ENCODE measurements around the gene PPP1R3G. TPM values are rescaled to one million over a fixed set of nuclear protein-coding genes. Genes with fewer than 3 reads are reported as not detected.

The PPP1R3G gene
- total RNA-seq, 1 donor from 2014 or later: 0.39 TPM

- DNase-seq (ENCODE audit: low read depth) (peak; percentile 27), FAIRE-seq (no peak)
- Mint-ChIP-seq H3K36me3 (ENCODE audit: low read depth, unreplicated experiment) (no peaks in the 10 kb centered on the region), H3K9me3 (ENCODE audit: unreplicated experiment) (no peaks in the 10 kb centered on the region), H3K4me3 (ENCODE audit: unreplicated experiment) (no peak overlapping the region), H3K27me3 (ENCODE audit: low read depth, unreplicated experiment) (peaks cover 24% of the 10 kb centered on the region), H3K4me1 (ENCODE audit: low read depth, unreplicated experiment) (peaks cover 18% of the 10 kb centered on the region), H3K27ac (ENCODE audit: unreplicated experiment) (no peak overlapping the region)
- Histone ChIP-seq H3K4me2 (ENCODE audit: low read length) (peak overlapping the region; percentile 95), H3K36me3 (ENCODE audit: insufficient read depth, low read length) (no peaks in the 10 kb centered on the region), H3K4me1 (ENCODE audit: insufficient read depth, low read length) (peaks cover 18% of the 10 kb centered on the region), H3K4me3 (ENCODE audit: insufficient read depth, low read depth, low read length) (peak overlapping the region; percentile 58), H3K9me3 (ENCODE audit: insufficient read depth, low read depth, low read length) (no peaks in the 10 kb centered on the region), H4K20me1 (ENCODE audit: insufficient read depth, low read length) (no peaks in the 10 kb centered on the region), H3K27ac (ENCODE audit: low read depth, low read length) (no peak overlapping the region), H3K79me2 (ENCODE audit: insufficient read depth, low read length) (no peaks in the 10 kb centered on the region), H2AFZ (ENCODE audit: low read depth, low read length) (peak overlapping the region; percentile 79), H3K27me3 (ENCODE audit: insufficient read depth, low read length) (peaks cover 29% of the 10 kb centered on the region), H3K9ac (ENCODE audit: low read length) (peak overlapping the region; percentile 55)
- TF ChIP-seq EZH2 (IDR thresholded peaks at IDR 0.05; ENCODE audit: insufficient read depth, low read length) (no peak), CTCF (IDR thresholded peaks at IDR 0.05; ENCODE audit: insufficient read depth, low read depth, low read length) (no peak)
These were observed 630 bp downstream of the PPP1R3G start for GRCh38 chr6:5085648-5086293.

- Histone ChIP-seq H3K4me2 (ENCODE audit: low read length) (peak overlapping the region; percentile 95), H3K4me3 (ENCODE audit: insufficient read depth, low read depth, low read length) (peak overlapping the region; percentile 58), H3K36me3 (ENCODE audit: insufficient read depth, low read length) (no peaks in the 10 kb centered on the region), H3K27ac (ENCODE audit: low read depth, low read length) (no peak overlapping the region), H3K79me2 (ENCODE audit: insufficient read depth, low read length) (no peaks in the 10 kb centered on the region), H2AFZ (ENCODE audit: low read depth, low read length) (peak overlapping the region; percentile 79), H3K9ac (ENCODE audit: low read length) (no peak overlapping the region), H3K27me3 (ENCODE audit: insufficient read depth, low read length) (peaks cover 34% of the 10 kb centered on the region), H4K20me1 (ENCODE audit: insufficient read depth, low read length) (no peaks in the 10 kb centered on the region), H3K9me3 (ENCODE audit: insufficient read depth, low read depth, low read length) (no peaks in the 10 kb centered on the region), H3K4me1 (ENCODE audit: insufficient read depth, low read length) (peaks cover 18% of the 10 kb centered on the region)
- Mint-ChIP-seq H3K27me3 (ENCODE audit: low read depth, unreplicated experiment) (peaks cover 27% of the 10 kb centered on the region), H3K4me3 (ENCODE audit: unreplicated experiment) (no peak overlapping the region), H3K9me3 (ENCODE audit: unreplicated experiment) (no peaks in the 10 kb centered on the region), H3K27ac (ENCODE audit: unreplicated experiment) (no peak overlapping the region), H3K36me3 (ENCODE audit: low read depth, unreplicated experiment) (no peaks in the 10 kb centered on the region), H3K4me1 (ENCODE audit: low read depth, unreplicated experiment) (peaks cover 12% of the 10 kb centered on the region)
- DNase-seq (ENCODE audit: low read depth) (no peak), FAIRE-seq (no peak)
- TF ChIP-seq EZH2 (IDR thresholded peaks at IDR 0.05; ENCODE audit: insufficient read depth, low read length) (peak; percentile 57), CTCF (IDR thresholded peaks at IDR 0.05; ENCODE audit: insufficient read depth, low read depth, low read length) (no peak)
These were observed 1.3 kb downstream of the PPP1R3G start for GRCh38 chr6:5086294-5086890.

- Histone ChIP-seq H3K27me3 (ENCODE audit: insufficient read depth, low read length) (peaks cover 43% of the 10 kb centered on the region), H4K20me1 (ENCODE audit: insufficient read depth, low read length) (no peaks in the 10 kb centered on the region), H3K4me1 (ENCODE audit: insufficient read depth, low read length) (peaks cover 10% of the 10 kb centered on the region), H3K4me2 (ENCODE audit: low read length) (no peak overlapping the region), H3K79me2 (ENCODE audit: insufficient read depth, low read length) (no peaks in the 10 kb centered on the region), H3K27ac (ENCODE audit: low read depth, low read length) (no peak overlapping the region), H3K36me3 (ENCODE audit: insufficient read depth, low read length) (no peaks in the 10 kb centered on the region), H3K9ac (ENCODE audit: low read length) (no peak overlapping the region), H3K4me3 (ENCODE audit: insufficient read depth, low read depth, low read length) (no peak overlapping the region), H3K9me3 (ENCODE audit: insufficient read depth, low read depth, low read length) (no peaks in the 10 kb centered on the region), H2AFZ (ENCODE audit: low read depth, low read length) (no peak overlapping the region)
- H3K4me3 Mint-ChIP-seq (ENCODE audit: unreplicated experiment): no peak overlapping the region
- H3K4me1 Mint-ChIP-seq (ENCODE audit: low read depth, unreplicated experiment): peaks cover 6% of the 10 kb centered on the region
- no peaks in the 10 kb centered on the region for H3K9me3 Mint-ChIP-seq (ENCODE audit: unreplicated experiment)
- TF ChIP-seq CTCF (IDR thresholded peaks at IDR 0.05; ENCODE audit: insufficient read depth, low read depth, low read length) (no peak), EZH2 (IDR thresholded peaks at IDR 0.05; ENCODE audit: insufficient read depth, low read length) (no peak)
- no peak for FAIRE-seq
- H3K27me3 Mint-ChIP-seq (ENCODE audit: low read depth, unreplicated experiment): peaks cover 34% of the 10 kb centered on the region
- no peak for DNase-seq (ENCODE audit: low read depth)
- H3K27ac Mint-ChIP-seq (ENCODE audit: unreplicated experiment): no peak overlapping the region
- H3K36me3 Mint-ChIP-seq (ENCODE audit: low read depth, unreplicated experiment): no peaks in the 10 kb centered on the region
These were observed 2.2 kb downstream of the PPP1R3G start for GRCh38 chr6:5087389-5087788.

Measured in astrocyte (in vitro differentiated cells and primary cell).